MCF 10A (cell line): ENCODE measurements around the gene DHX8. TPM values are rescaled to one million over a fixed set of nuclear protein-coding genes. Genes with fewer than 3 reads are reported as not detected.

Experiments used
- BruUV-seq: library from RNA; stranded (reverse); fragments of 400-500 nt; replicated peaks from 2 replicates; lab custom pipeline; 2021; lab: Mats Ljungman, UMichigan
- CTCF ChIA-PET: fragments of 300-600 bp; sonication (Branson Sonifier 250); formaldehyde crosslinking; extraction: SDS; loops from one replicate; lab custom pipeline; 2021; ENCODE audit warnings: antibody characterized with exemption, inconsistent platforms; lab: Yijun Ruan, JAX
- POLR2A ChIA-PET: fragments of 300-600, 350-650 bp; sonication (Branson Sonifier 250); formaldehyde crosslinking; extraction: SDS; loops from one replicate; lab custom pipeline; 2020; ENCODE audit warnings: antibody characterized with exemption, inconsistent platforms; lab: Yijun Ruan, JAX
- DNase-seq: peaks from one replicate; pipeline ENCODE4 v3.0.0-alpha.2; 2018; ENCODE audit not compliant: unreplicated experiment
- H3K27ac Mint-ChIP-seq: one replicate; pipeline ENCODE4 v1.8.0; 2022; ENCODE audit warnings: mild to moderate bottlenecking, low read depth, mixed read lengths; ENCODE audit not compliant: unreplicated experiment
- H3K27me3 Mint-ChIP-seq: one replicate; pipeline ENCODE4 v1.8.0; 2022; ENCODE audit warnings: mixed read lengths; ENCODE audit not compliant: insufficient read depth, unreplicated experiment
- H3K36me3 Mint-ChIP-seq: one replicate; pipeline ENCODE4 v1.8.0; 2022; ENCODE audit warnings: mild to moderate bottlenecking, moderate library complexity, mixed read lengths; ENCODE audit not compliant: insufficient read depth, unreplicated experiment
- H3K4me1 Mint-ChIP-seq: one replicate; pipeline ENCODE4 v1.8.0; 2022; ENCODE audit warnings: mixed read lengths; ENCODE audit not compliant: insufficient read depth, unreplicated experiment
- H3K4me3 Mint-ChIP-seq: one replicate; pipeline ENCODE4 v1.8.0; 2022; ENCODE audit warnings: mild to moderate bottlenecking, moderate library complexity, mixed read lengths; ENCODE audit not compliant: unreplicated experiment
- H3K9me3 Mint-ChIP-seq: one replicate; pipeline ENCODE4 v1.8.0; 2022; ENCODE audit warnings: mixed read lengths; ENCODE audit not compliant: unreplicated experiment
- CTCF ChIP-seq: fragments of 200-600 bp; IDR thresholded peaks from one replicate; pipeline ENCODE4 v1.8.0; 2022; ENCODE audit warnings: antibody characterized with exemption, mild to moderate bottlenecking; ENCODE audit not compliant: unreplicated experiment
- intact Hi-C: fragments of 100-400 bp; cut with micrococcal nuclease; formaldehyde crosslinking; loops from 2 replicates; pipeline ENCODE4 v1.14.1; 2022
- total RNA-seq: library from RNA; stranded (reverse); gene quantifications from 2 replicates; pipeline ENCODE4 v1.2.3, GENCODE V29; 2022

DHX8 gene
- total RNA-seq, 1 experiment from 2014 or later, result 56.9 TPM

GRCh38 chr17:43453331-43453812, 30.4 kb upstream of the DHX8 start:
- H3K4me1 Mint-ChIP-seq, result peaks cover 34% of the 10 kb centered on the region
- no TSS peak for BruUV-seq

GRCh38 chr17:43454868-43455267, 28.9 kb upstream of the DHX8 start:
- ChIA-PET CTCF (interaction anchor here (0.6 to 1.6 kb wide), 3 partner anchors 29 to 589 kb away, joined by 3 to 5 read pairs (median 3); partner anchors contain the start of gene DHX8), POLR2A (interaction anchor here (0.8 to 19.6 kb wide), 6 partner anchors 9 to 94 kb away, joined by 5 to 640 read pairs (median 79); partner anchors contain the start of gene ARL4D)
- no peak for TF ChIP-seq CTCF
- Mint-ChIP-seq H3K27me3 (no peaks in the 10 kb centered on the region), H3K4me3 (no peak overlapping the region), H3K4me1 (peaks cover 22% of the 10 kb centered on the region), H3K9me3 (no peaks in the 10 kb centered on the region), H3K36me3 (peaks cover 6% of the 10 kb centered on the region), H3K27ac (no peak overlapping the region)
- intact Hi-C loops, result loop anchor here (5.0 kb wide), 1 partner anchor 33 kb away; no protein-coding TSS in a partner anchor
- DNase-seq, result no peak
- BruUV-seq, result no TSS peak

More at GRCh38 chr17:43453331-43453812, 30.4 kb upstream of the DHX8 start:
- H3K9me3 Mint-ChIP-seq, result no peaks in the 10 kb centered on the region
- H3K36me3 Mint-ChIP-seq, result peaks cover 6% of the 10 kb centered on the region
- no peaks in the 10 kb centered on the region for H3K27me3 Mint-ChIP-seq
- no peak overlapping the region for H3K27ac Mint-ChIP-seq
- intact Hi-C loops, result no loop called here
- no peak overlapping the region for H3K4me3 Mint-ChIP-seq
- CTCF ChIA-PET, result interaction anchor here (0.7 to 1.6 kb wide), 3 partner anchors 15 to 33 kb away, joined by 3 to 5 read pairs (median 5); partner anchors contain the start of gene DHX8
- no peak for TF ChIP-seq CTCF
- POLR2A ChIA-PET, result interaction anchor here (1.6 to 19.6 kb wide), 3 partner anchors 15 to 50 kb away, joined by 5 to 640 read pairs (median 151); partner anchors contain the start of genes ARL4D and DHX8
- no peak for DNase-seq

GRCh38 chr17:43456029-43456428, 27.7 kb upstream of the DHX8 start:
- BruUV-seq, result no TSS peak
- POLR2A ChIA-PET, result interaction anchor here (0.7 to 19.6 kb wide), 11 partner anchors 10 to 615 kb away, joined by 3 to 640 read pairs (median 12); partner anchors contain the start of genes ARL4D, DHX8 and G6PC3
- CTCF ChIA-PET, result interaction anchor here (0.6 to 3.1 kb wide), 5 partner anchors 12 to 62 kb away, joined by 3 to 19 read pairs (median 4); partner anchors contain the start of gene DHX8
- Mint-ChIP-seq H3K9me3 (no peaks in the 10 kb centered on the region), H3K27me3 (no peaks in the 10 kb centered on the region), H3K4me1 (peaks cover 21% of the 10 kb centered on the region), H3K4me3 (no peak overlapping the region), H3K27ac (peak overlapping the region; percentile 63), H3K36me3 (peaks cover 6% of the 10 kb centered on the region)
- DNase-seq, result no peak
- no peak for TF ChIP-seq CTCF
- intact Hi-C loops, result loop anchor here (5.0 kb wide), 1 partner anchor 34 kb away; no protein-coding TSS in a partner anchor

GRCh38 chr17:43456661-43457361, 27.0 kb upstream of the DHX8 start:
- Mint-ChIP-seq H3K9me3 (no peaks in the 10 kb centered on the region), H3K4me3 (no peak overlapping the region), H3K27me3 (no peaks in the 10 kb centered on the region), H3K4me1 (peaks cover 21% of the 10 kb centered on the region), H3K27ac (peak overlapping the region; percentile 63), H3K36me3 (peaks cover 6% of the 10 kb centered on the region)
- CTCF ChIA-PET, result interaction anchor here (0.6 to 3.1 kb wide), 6 partner anchors 11 to 1494 kb away, joined by 3 to 19 read pairs (median 4); partner anchors contain the start of gene DHX8
- intact Hi-C loops, result loop anchor here (5.0 kb wide), 1 partner anchor 35 kb away; no protein-coding TSS in a partner anchor
- POLR2A ChIA-PET, result interaction anchor here (0.7 to 19.6 kb wide), 17 partner anchors 11 to 1769 kb away, joined by 3 to 640 read pairs (median 8); partner anchors contain the start of genes ARL4D, DHX8 and G6PC3
- TF ChIP-seq CTCF, result no peak
- peak; percentile 91 for DNase-seq
- BruUV-seq, result no TSS peak
